Measurements from ENCODE around the gene MAPKAPK5. TPM values are rescaled to one million over a fixed set of nuclear protein-coding genes. Genes with fewer than 3 reads are reported as not detected.

Gene MAPKAPK5
- total RNA-seq, 4 donors from 2014 or later = 73.5 to 768 (median 90.1) TPM

DNA sequence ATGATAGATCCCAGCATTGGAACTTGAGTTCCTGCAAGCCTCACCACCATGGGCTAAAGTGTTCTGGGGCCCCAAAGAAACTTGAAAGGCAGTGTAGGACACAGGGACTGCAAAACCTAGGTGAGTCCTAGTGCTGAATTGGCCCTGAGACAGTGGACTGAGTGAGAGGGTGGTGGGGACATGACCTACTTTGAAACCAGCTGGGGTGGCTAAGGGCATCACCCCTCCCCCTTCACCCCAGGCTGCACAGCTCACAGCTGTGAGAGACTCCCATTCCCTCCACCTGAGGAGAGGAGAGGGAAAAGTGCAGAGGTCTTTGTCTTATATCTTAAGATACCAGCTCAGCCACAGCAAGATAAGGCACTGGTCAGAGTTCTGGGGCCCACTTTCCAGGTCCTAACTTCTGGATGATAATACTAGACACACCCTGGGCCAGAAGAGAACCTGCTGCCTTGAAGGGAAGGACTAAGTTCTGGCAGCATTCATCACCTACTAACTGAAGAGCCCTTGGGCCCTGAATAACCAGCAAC lies 62.5 kb downstream of the MAPKAPK5 start:
- Histone ChIP-seq H3K4me3 (no peak overlapping the region), H3K27ac (no peak overlapping the region), H3K9me3 (peaks cover 0 to 4% of the 10 kb centered on the region in 2 donors), H3K27me3 (no peaks in the 10 kb centered on the region), H3K36me3 (no peaks in the 10 kb centered on the region), H3K4me1 (no peaks in the 10 kb centered on the region)
- intact Hi-C loops (cut with DNase I; ENCODE audit: low total_unique reads) (no loop called here), in situ Hi-C loops (cut with MboI; ENCODE audit: low pct_ligation_motif_present in 1 of 4, low pct_unique_long_range_greater_than_20kb in 1 of 4, low sequenced_read_pairs in 3 of 4) (no loop called here)
- no peak for DNase-seq
- TF ChIP-seq POLR2AphosphoS5 (IDR thresholded peaks at IDR 0.05) (no peak), EP300 (IDR thresholded peaks at IDR 0.05; ENCODE audit: low read depth) (no peak), CTCF (IDR thresholded peaks at IDR 0.05) (no peak)

- Histone ChIP-seq H3K4me3 (no peak overlapping the region), H3K27me3 (no peaks in the 10 kb centered on the region), H3K27ac (no peak overlapping the region), H3K9me3 (peaks cover 0 to 4% of the 10 kb centered on the region in 2 donors), H3K4me1 (no peaks in the 10 kb centered on the region), H3K36me3 (no peaks in the 10 kb centered on the region)
- no peak for DNase-seq
- TF ChIP-seq POLR2A (IDR thresholded peaks at IDR 0.05) = no peak
- intact Hi-C loops (cut with DNase I; ENCODE audit: low total_unique reads) = no loop called here
- 98% methylated on average over 3 of the region's 3 CpGs; no CpG with 5 or more reads in 1 of the 2 donors for whole genome bisulfite sequencing, 2 donors (ENCODE audit: low coverage in 1 of 2)
- in situ Hi-C loops (cut with MboI; ENCODE audit: low pct_ligation_motif_present in 1 of 4, low pct_unique_long_range_greater_than_20kb in 1 of 4, low sequenced_read_pairs in 3 of 4) = no loop called here
Observed at GRCh38 chr12:111905502-111905901, 63.5 kb downstream of the MAPKAPK5 start.

- no peak overlapping the region for H3K4me3 ChIP-seq
- in situ Hi-C loops (cut with MboI; ENCODE audit: low pct_ligation_motif_present in 1 of 4, low pct_unique_long_range_greater_than_20kb in 1 of 4, low sequenced_read_pairs in 3 of 4) (no loop called here), intact Hi-C loops (cut with DNase I; ENCODE audit: low total_unique reads) (no loop called here)
- 100% methylated on average over 1 of the region's 1 CpG; no CpG with 5 or more reads in 1 of the 2 donors for WGBS, 2 donors (ENCODE audit: low coverage in 1 of 2)
- TF ChIP-seq EP300 (IDR thresholded peaks at IDR 0.05; ENCODE audit: low read depth) (no peak), POLR2AphosphoS5 (IDR thresholded peaks at IDR 0.05) (no peak), POLR2A (IDR thresholded peaks at IDR 0.05) (no peak), CTCF (IDR thresholded peaks at IDR 0.05) (no peak)
- no peaks in the 10 kb centered on the region for H3K36me3 ChIP-seq
- no peak for DNase-seq
- no peaks in the 10 kb centered on the region for H3K4me1 ChIP-seq
- H3K27ac ChIP-seq = no peak overlapping the region
- no peaks in the 10 kb centered on the region for H3K27me3 ChIP-seq
- peaks cover 0 to 4% of the 10 kb centered on the region in 2 donors for H3K9me3 ChIP-seq
Observed at GRCh38 chr12:111907740-111908139, 65.7 kb downstream of the MAPKAPK5 start.

GRCh38 chr12:111925171-111925570 lies 83.1 kb downstream of the MAPKAPK5 start:
- no peak for DNase-seq
- no peaks in the 10 kb centered on the region for H3K36me3 ChIP-seq
- in situ Hi-C loops (cut with MboI; ENCODE audit: low pct_ligation_motif_present in 1 of 4, low pct_unique_long_range_greater_than_20kb in 1 of 4, low sequenced_read_pairs in 3 of 4) = loop anchor here in 1 of 4 donors (25.0 kb wide), 1 partner anchor 462 kb away; the partner anchor contains the start of gene HECTD4
- intact Hi-C loops (cut with DNase I; ENCODE audit: low total_unique reads) = no loop called here
- WGBS, 2 donors (ENCODE audit: low coverage in 1 of 2) = 83 to 85% methylated on average over 3 of the region's 3 CpGs
- no peak for TF ChIP-seq POLR2AphosphoS5 (IDR thresholded peaks at IDR 0.05)
- TF ChIP-seq EP300 (IDR thresholded peaks at IDR 0.05; ENCODE audit: low read depth) = no peak
- TF ChIP-seq POLR2A (IDR thresholded peaks at IDR 0.05) = no peak
- no peak for TF ChIP-seq CTCF (IDR thresholded peaks at IDR 0.05)
- H3K27ac ChIP-seq = no peak overlapping the region
- peaks cover 0 to 7% (median 0%) of the 10 kb centered on the region in 4 donors for H3K4me1 ChIP-seq
- no peaks in the 10 kb centered on the region for H3K9me3 ChIP-seq
- H3K4me3 ChIP-seq = no peak overlapping the region
- H3K27me3 ChIP-seq = no peaks in the 10 kb centered on the region

DNA sequence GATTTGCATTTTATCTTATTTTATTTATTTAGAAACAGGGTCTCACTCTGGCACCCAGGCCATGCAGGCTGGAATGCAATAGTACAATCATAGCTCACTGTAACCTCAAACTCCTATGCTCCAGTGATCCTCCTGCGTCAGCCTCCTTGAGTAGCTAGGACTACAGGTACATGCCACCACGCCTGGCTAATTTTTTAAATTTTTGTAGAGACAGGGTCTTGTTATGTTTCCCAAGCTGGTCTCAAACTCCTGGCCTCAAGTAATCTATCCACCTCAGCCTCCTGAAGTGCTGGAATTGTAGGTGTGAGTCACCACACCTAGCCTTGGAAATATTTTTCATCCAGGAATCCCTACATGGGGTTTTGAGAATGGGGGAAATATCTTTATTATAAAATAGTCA lies 84.6 kb downstream of the MAPKAPK5 start:
- 100% methylated on average over 2 of the region's 2 CpGs for WGBS, 2 donors (ENCODE audit: low coverage in 1 of 2)
- TF ChIP-seq CTCF (IDR thresholded peaks at IDR 0.05) (no peak), POLR2A (IDR thresholded peaks at IDR 0.05) (no peak), POLR2AphosphoS5 (IDR thresholded peaks at IDR 0.05) (no peak), EP300 (IDR thresholded peaks at IDR 0.05; ENCODE audit: low read depth) (no peak)
- no peak overlapping the region for H3K27ac ChIP-seq
- in situ Hi-C loops (cut with MboI; ENCODE audit: low pct_ligation_motif_present in 1 of 4, low pct_unique_long_range_greater_than_20kb in 1 of 4, low sequenced_read_pairs in 3 of 4) (loop anchor here in 1 of 4 donors (25.0 kb wide), 1 partner anchor 461 kb away; the partner anchor contains the start of gene HECTD4), intact Hi-C loops (cut with DNase I; ENCODE audit: low total_unique reads) (no loop called here)
- no peaks in the 10 kb centered on the region for H3K27me3 ChIP-seq
- no peaks in the 10 kb centered on the region for H3K36me3 ChIP-seq
- DNase-seq = no peak
- no peaks in the 10 kb centered on the region for H3K9me3 ChIP-seq
- H3K4me3 ChIP-seq = no peak overlapping the region
- peaks cover 0 to 7% (median 0%) of the 10 kb centered on the region in 4 donors for H3K4me1 ChIP-seq

Measured in transverse colon (tissue), 4 donors.